Astrocyte of the spinal cord (primary cell): ENCODE data around the gene RNASEH2B.

Experiments
- DNase-seq: peaks from one replicate; pipeline ENCODE4 v3.0.0; 2011; ENCODE audit warnings: low read depth, low spot score
- H3K4me3 ChIP-seq: 2 replicates; pipeline ENCODE4 v1.5.1; 2011; ENCODE audit warnings: low read depth, mild to moderate bottlenecking, low read length, moderate library complexity
- in situ Hi-C: cut with HindIII; loops from 2 replicates; pipeline ENCODE4 v1.10.0; 2017; ENCODE audit warnings: low sequenced_read_pairs
- TF ChIP-seq, protein P1 (sequence below): IDR thresholded peaks from 2 replicates; pipeline ENCODE4 v1.5.1; 2012; ENCODE audit warnings: low read depth, mild to moderate bottlenecking, low read length, inconsistent platforms

Gene RNASEH2B

DNA sequence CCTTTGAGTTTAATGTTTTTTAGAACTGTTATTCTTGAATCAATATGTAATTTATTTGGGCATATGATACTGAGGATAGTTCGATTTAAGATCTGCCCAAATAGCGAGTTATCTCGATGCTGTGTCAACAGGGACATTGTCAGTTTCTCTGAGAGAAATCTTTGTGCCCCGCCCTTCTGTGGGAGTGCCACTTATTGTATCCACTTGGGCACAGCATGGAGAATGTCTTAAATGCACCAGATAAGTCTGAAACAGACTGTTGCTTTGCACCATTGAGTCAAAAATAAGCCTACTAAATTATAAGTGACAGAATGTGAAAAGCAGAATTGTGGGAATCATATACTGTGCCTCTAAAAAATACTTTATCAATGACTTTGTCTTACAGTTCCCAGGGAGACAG is 45.6 kb downstream of the RNASEH2B start:
- H3K4me3 ChIP-seq, result no peak overlapping the region
- TF ChIP-seq, protein P1, sequence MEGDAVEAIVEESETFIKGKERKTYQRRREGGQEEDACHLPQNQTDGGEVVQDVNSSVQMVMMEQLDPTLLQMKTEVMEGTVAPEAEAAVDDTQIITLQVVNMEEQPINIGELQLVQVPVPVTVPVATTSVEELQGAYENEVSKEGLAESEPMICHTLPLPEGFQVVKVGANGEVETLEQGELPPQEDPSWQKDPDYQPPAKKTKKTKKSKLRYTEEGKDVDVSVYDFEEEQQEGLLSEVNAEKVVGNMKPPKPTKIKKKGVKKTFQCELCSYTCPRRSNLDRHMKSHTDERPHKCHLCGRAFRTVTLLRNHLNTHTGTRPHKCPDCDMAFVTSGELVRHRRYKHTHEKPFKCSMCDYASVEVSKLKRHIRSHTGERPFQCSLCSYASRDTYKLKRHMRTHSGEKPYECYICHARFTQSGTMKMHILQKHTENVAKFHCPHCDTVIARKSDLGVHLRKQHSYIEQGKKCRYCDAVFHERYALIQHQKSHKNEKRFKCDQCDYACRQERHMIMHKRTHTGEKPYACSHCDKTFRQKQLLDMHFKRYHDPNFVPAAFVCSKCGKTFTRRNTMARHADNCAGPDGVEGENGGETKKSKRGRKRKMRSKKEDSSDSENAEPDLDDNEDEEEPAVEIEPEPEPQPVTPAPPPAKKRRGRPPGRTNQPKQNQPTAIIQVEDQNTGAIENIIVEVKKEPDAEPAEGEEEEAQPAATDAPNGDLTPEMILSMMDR, result no peak
- in situ Hi-C loops, result no loop called here
- no peak for DNase-seq

DNA sequence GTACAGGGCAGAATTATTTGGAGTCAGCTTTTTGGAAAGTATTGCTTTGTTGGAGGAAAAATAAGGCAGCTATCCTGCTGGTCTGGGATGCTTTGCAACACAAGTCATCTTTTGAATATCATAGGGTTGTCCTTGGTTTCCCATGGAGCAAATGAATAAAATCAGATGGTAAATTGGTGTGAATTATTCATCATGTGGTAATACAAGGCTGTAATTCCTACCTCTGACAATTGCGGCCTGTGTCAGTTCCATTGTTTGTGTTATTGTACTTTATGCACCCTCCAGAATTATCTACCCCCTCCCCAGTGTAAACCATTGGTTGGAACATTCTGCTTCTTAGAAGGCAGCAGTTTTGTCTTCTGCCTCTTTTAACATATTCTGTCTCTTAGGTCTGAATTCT is 46.2 kb downstream of the RNASEH2B start:
- no peak for DNase-seq
- TF ChIP-seq, protein P1, result no peak
- in situ Hi-C loops, result no loop called here
- no peak overlapping the region for H3K4me3 ChIP-seq

DNA sequence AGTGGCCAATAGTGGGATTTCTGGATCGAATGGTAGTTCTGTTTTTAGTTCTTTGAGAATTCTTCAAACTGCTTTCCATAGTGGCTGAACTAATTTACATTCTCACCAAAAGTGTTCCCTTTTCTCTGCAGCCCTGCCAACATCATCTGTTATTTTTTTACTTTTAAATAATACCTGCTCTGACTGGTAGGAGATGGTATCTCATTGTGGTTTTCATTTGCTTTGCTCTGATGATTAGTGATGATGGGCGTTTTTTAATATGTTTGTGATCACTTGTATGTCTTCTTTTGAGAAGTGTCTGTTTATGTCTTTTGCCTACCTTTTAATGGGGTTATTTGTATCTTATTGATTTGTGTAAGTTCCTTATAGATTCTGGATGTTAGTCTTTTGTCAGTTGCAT is 48.0 kb downstream of the RNASEH2B start:
- TF ChIP-seq, protein P1, result no peak
- no peak overlapping the region for H3K4me3 ChIP-seq
- in situ Hi-C loops, result no loop called here
- DNase-seq, result no peak

DNA sequence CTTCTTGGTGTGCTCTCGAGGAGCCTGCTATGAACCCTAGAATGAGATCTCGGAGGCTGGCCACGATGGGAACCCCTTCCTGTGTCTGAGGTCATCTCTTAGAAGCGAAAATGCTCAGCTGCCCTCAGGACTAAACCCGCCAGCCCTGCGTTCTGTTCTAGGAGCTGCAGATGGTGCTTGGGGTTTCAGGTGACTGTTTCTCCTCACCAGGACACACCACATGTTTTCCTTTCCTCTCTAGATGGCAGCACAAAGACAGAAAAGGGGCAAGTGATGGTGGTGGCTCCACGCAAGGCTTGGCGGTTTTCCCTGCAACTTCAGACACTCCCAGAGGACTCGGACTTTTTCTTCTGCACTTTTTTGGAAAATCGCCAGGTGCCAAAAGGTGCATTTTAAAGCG is 60.1 kb downstream of the RNASEH2B start:
- H3K4me3 ChIP-seq, result no peak overlapping the region
- peak; percentile 11 for DNase-seq
- TF ChIP-seq, protein P1, result no peak
- in situ Hi-C loops, result no loop called here

DNA sequence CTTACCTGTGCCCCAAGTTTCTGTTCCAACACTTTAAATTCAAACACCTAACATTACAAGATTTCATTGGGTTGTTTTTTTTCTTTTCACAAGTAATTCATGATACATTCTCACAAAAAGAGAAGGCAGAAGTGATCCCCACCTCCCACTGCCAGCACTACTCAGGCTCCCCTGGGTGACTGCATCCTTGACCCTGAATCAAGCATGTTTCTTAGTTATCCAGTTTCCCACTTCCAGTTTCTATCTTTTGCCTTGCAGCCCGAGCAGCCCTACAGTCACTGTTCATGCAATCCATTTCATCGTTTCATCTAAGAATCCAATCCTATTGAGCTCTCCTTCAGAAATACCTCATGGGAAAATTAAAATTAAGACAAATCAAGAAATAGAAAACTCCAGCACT is 61.4 kb downstream of the RNASEH2B start:
- TF ChIP-seq, protein P1, result no peak
- in situ Hi-C loops, result no loop called here
- no peak overlapping the region for H3K4me3 ChIP-seq
- no peak for DNase-seq

DNA sequence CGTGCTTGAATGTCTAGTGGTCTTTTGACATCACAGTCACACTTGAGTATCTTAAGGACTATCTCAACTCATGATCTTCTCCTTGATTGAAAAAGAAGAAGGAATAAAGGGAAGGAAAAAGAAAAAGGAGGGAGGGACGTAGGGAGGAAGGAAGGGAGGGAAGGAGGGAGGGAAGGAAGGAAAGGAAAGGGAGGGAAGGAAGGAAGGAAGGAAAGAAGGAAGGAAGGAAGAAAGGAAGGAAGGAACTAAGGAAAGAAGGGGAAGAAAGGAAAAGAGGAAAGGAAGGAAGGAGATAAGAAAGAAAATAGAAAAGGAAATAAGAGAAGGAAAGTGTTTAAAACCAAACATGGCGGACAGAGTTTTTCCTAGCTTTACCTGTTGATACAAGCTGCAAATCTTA is 64.7 kb downstream of the RNASEH2B start:
- in situ Hi-C loops, result no loop called here
- TF ChIP-seq, protein P1, result no peak
- H3K4me3 ChIP-seq, result no peak overlapping the region
- no peak for DNase-seq

DNA sequence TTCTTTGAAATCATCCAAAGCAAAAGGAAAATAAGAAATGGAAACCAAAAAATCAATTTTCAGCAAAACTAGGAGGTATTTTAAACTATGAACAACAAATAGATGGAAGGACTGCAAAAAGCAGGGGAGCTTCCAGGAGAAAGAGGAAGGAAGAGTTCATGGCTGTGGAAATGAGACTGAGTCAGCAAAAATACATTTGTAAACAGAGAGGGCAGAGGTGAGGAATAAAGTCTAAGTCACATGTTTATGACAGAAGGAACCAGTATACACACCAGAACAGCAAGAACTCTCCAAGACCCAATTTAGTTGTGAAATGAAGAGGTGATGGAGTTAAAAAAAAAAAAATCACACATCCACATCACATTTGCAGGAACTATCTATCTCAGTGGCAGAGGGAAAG is 69.6 kb downstream of the RNASEH2B start:
- no peak overlapping the region for H3K4me3 ChIP-seq
- DNase-seq, result no peak
- TF ChIP-seq, protein P1, result no peak
- in situ Hi-C loops, result no loop called here
